Lung (tissue), 12 donors: Measurements from ENCODE around the gene FAM219A. TPM values are rescaled to one million over a fixed set of nuclear protein-coding genes. Genes with fewer than 3 reads are reported as not detected.

Source experiments
- ATAC-seq: fragments of 200-7000 bp; cut with Tn5 transposase; one replicate; pipeline ENCODE4 v1.9.1; 2020; ENCODE audit warnings: moderate number of reproducible peaks; ENCODE audit not compliant: insufficient read depth, low FRiP score
- DNase-seq, 3 donors: peaks; one replicate each; pipeline ENCODE4 v3.0.0-alpha.2; 2013 to 2017
- H3K27ac ChIP-seq, 2 donors: one replicate each; pipeline ENCODE4 v1.5.1; 2013; ENCODE audit warnings: mild to moderate bottlenecking in 2 of 2, moderate library complexity in 2 of 2, control low read depth in 1 of 2, inconsistent platforms in 1 of 2, low read depth in 1 of 2, low read length in 1 of 2
- H3K27me3 ChIP-seq, 3 donors: one replicate each; pipeline ENCODE4 v1.5.1; 2013; ENCODE audit warnings: low read length in 2 of 3; ENCODE audit not compliant: control insufficient read depth in 3 of 3, insufficient read depth in 3 of 3
- H3K36me3 ChIP-seq, 4 donors: one replicate each; pipeline ENCODE4 v1.5.1; 2013; ENCODE audit warnings: low read length in 4 of 4, mild to moderate bottlenecking in 1 of 4, moderate library complexity in 1 of 4; ENCODE audit not compliant: control insufficient read depth in 4 of 4, insufficient read depth in 4 of 4
- H3K4me1 ChIP-seq, 5 donors: one replicate each; pipeline ENCODE4 v1.5.1; 2013; ENCODE audit warnings: low read length in 5 of 5, mild to moderate bottlenecking in 2 of 5, moderate library complexity in 1 of 5; ENCODE audit not compliant: control insufficient read depth in 5 of 5, insufficient read depth in 5 of 5
- H3K4me3 ChIP-seq: one replicate; pipeline ENCODE4 v1.5.1; 2013; ENCODE audit warnings: mild to moderate bottlenecking, control low read depth, moderate library complexity
- H3K9ac ChIP-seq, 2 donors: one replicate each; pipeline ENCODE4 v1.5.1; 2013; ENCODE audit warnings: low read length in 2 of 2, control low read depth in 1 of 2; ENCODE audit not compliant: insufficient read depth in 1 of 2
- H3K9me3 ChIP-seq, 4 donors: one replicate each; pipeline ENCODE4 v1.5.1; 2013; ENCODE audit warnings: low read length in 3 of 4, mild to moderate bottlenecking in 1 of 4, moderate library complexity in 1 of 4; ENCODE audit not compliant: control insufficient read depth in 4 of 4, insufficient read depth in 3 of 4
- CTCF ChIP-seq: IDR thresholded peaks from 2 replicates; pipeline ENCODE4 v1.5.1; 2012; ENCODE audit warnings: mild to moderate bottlenecking; ENCODE audit errors: control extremely low read depth, extremely low read depth
- WGBS, 2 donors: extraction: QIAGEN DNeasy Blood & Tissue Kit; methylation state at CpG; one replicate each; pipeline ENCODE4 v1.1.7; 2013; 5-methylcytosine and 5-hydroxymethylcytosine counted together
- polyA plus RNA-seq, 2 donors: library from polyadenylated mRNA; stranded (reverse); fragments of 200-250 nt; gene quantifications; one replicate each; pipeline ENCODE4 v1.2.1, GENCODE V29; 2013
- total RNA-seq, 2 donors: library from RNA; depleted of rRNA in 1 of 2; stranded (reverse); fragments of >200 nt in 1 of 2; gene quantifications; one replicate each; pipeline ENCODE4 v1.2.1, GENCODE V29; 2014 to 2021
- donor health status: control.
- donor health status: control.
- donor health status: Bipolar disorder and iron deficiency.
- donor health status: healthy.
- donor health status: DM: yes; HTN: yes; CAD: no.

Gene FAM219A
- total and polyA plus RNA-seq, 4 donors, result 8.5 to 28.3 (median 13.3) TPM

DNA sequence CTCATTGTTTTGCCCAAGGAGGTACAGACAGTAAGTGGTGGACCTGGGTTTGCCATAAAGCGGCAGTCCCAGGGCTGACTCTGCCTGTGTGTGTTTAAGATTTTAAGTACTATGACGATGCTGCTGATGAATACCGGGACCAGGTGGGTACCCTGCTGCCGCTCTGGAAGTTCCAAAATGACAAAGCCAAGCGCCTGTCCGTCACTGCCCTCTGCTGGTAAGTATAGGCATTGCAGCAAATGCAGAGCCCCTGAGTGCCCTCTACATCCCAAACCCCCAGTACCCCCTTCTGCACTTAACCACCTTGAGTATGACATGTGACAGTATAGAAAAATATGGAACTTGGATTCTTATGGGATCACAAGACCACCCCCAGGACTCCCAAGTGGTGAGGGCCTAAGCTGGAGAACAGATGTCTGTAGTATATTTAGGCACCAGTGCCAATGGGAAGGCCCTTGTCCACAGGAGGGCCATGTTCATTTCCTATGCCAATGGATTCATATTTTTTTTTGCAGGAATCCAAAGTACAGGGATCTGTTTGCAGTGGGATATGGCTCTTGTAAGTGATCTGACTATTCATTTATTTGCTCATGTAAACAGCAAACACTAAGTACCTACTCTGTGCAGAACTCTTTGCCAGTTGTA is 42.4 kb upstream of the FAM219A start:
- Histone ChIP-seq H3K4me1 (peaks cover 0 to 13% (median 12%) of the 10 kb centered on the region in 5 donors), H3K9me3 (no peaks in the 10 kb centered on the region)

GRCh38 chr9:34499076-34499475 is 40.7 kb upstream of the FAM219A start:
- Histone ChIP-seq H3K27me3 (peaks cover 0 to 4% (median 0%) of the 10 kb centered on the region in 3 donors), H3K27ac (no peak overlapping the region), H3K36me3 (no peaks in the 10 kb centered on the region), H3K9me3 (no peaks in the 10 kb centered on the region), H3K9ac (no peak overlapping the region), H3K4me3 (no peak overlapping the region), H3K4me1 (peaks cover 0 to 13% (median 12%) of the 10 kb centered on the region in 5 donors)
- ATAC-seq (no peak), DNase-seq (no peak)
- WGBS, 2 donors, result 68 to 76% methylated on average over 2 of the region's 2 CpGs
- no peak for TF ChIP-seq CTCF

More for the DNA sequence above, 42.4 kb upstream of the FAM219A start:
- Histone ChIP-seq H3K4me3 (no peak overlapping the region), H3K27me3 (peaks cover 0 to 4% (median 0%) of the 10 kb centered on the region in 3 donors), H3K36me3 (no peaks in the 10 kb centered on the region), H3K27ac (no peak overlapping the region), H3K9ac (no peak overlapping the region)
- WGBS, 2 donors, result 2% methylated on average over 6 of the region's 6 CpGs
- peak; percentile 93 for TF ChIP-seq CTCF
- no peak for ATAC-seq
- DNase-seq, result peak; percentile 52 to 65 (median 55)

- no peak overlapping the region for H3K9ac ChIP-seq
- no peak for TF ChIP-seq CTCF
- H3K4me1 ChIP-seq, result peaks cover 0 to 13% (median 12%) of the 10 kb centered on the region in 5 donors
- H3K27ac ChIP-seq, result no peak overlapping the region
- H3K36me3 ChIP-seq, result no peaks in the 10 kb centered on the region
- peaks cover 0 to 4% (median 0%) of the 10 kb centered on the region in 3 donors for H3K27me3 ChIP-seq
- ATAC-seq (no peak), DNase-seq (no peak)
- no peaks in the 10 kb centered on the region for H3K9me3 ChIP-seq
- WGBS, 2 donors, result 46 to 50% methylated on average over 3 of the region's 3 CpGs
- no peak overlapping the region for H3K4me3 ChIP-seq
These were observed 40.2 kb upstream of the FAM219A start for GRCh38 chr9:34498553-34498952.
